Measurements from ENCODE around the gene ABHD13.

DNA sequence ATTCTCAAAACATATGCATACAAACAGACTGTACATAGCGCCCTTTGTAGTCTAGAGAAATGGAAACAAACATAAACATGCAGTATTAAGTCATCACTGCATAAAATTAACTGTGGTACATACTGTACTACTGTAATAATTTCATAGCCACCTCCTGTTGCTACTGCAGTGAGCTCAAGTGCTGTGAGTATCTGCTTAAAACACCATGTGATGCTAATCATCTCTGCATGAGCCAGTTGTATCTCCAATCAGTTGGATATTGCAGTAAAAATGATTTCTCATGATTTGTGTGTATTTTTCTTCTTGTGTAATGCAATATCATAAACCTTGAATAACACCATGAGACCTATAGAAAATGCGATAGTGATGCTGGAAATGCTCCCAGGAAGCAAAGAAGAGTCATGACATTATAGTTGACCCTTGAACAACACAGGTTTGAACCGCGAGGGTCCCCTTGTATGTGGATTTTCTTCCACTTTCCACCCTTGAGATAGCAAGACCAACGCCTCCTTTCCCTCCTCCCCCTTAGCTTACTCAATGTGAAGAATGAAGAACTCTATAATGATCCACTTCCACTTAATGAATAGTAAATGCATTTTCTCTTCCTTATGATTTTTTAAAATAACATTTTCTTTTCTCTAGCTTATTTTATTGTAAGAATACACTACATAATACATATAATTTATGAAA is 55.4 kb downstream of the ABHD13 start:
- TF ChIP-seq, protein P1, sequence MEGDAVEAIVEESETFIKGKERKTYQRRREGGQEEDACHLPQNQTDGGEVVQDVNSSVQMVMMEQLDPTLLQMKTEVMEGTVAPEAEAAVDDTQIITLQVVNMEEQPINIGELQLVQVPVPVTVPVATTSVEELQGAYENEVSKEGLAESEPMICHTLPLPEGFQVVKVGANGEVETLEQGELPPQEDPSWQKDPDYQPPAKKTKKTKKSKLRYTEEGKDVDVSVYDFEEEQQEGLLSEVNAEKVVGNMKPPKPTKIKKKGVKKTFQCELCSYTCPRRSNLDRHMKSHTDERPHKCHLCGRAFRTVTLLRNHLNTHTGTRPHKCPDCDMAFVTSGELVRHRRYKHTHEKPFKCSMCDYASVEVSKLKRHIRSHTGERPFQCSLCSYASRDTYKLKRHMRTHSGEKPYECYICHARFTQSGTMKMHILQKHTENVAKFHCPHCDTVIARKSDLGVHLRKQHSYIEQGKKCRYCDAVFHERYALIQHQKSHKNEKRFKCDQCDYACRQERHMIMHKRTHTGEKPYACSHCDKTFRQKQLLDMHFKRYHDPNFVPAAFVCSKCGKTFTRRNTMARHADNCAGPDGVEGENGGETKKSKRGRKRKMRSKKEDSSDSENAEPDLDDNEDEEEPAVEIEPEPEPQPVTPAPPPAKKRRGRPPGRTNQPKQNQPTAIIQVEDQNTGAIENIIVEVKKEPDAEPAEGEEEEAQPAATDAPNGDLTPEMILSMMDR (IDR thresholded peaks at IDR 0.05), result no peak
- TF ChIP-seq ZFX (IDR thresholded peaks at IDR 0.05; ENCODE audit: borderline replicate concordance), result no peak
